Neural cell (in vitro differentiated cells): ENCODE data around the gene GAGE10.

Experiments
- EP300 ChIP-seq: fragments of 450-650 bp; conservative IDR thresholded peaks from 2 replicates; pipeline ENCODE4 v1.6.1; 2014; ENCODE audit warnings: antibody characterized with exemption, mild to moderate bottlenecking, moderate library complexity; ENCODE audit not compliant: poor library complexity, severe bottlenecking
- EZH2 ChIP-seq: fragments of 200-600, 300-800 bp; shearing (Covaris generic), sonication (generic); IDR thresholded peaks from 2 replicates; pipeline ENCODE4 v1.6.1; 2014; ENCODE audit warnings: antibody characterized with exemption, low read length, borderline replicate concordance, mild to moderate bottlenecking; ENCODE audit not compliant: insufficient read depth, poor library complexity, severe bottlenecking
- POLR2AphosphoS5 ChIP-seq: IDR thresholded peaks from 2 replicates; pipeline ENCODE4 v1.6.1; 2012
- RAD21 ChIP-seq: fragments of 450-650 bp; conservative IDR thresholded peaks from 2 replicates; pipeline ENCODE4 v1.6.1; 2014; ENCODE audit warnings: antibody characterized with exemption, mild to moderate bottlenecking, moderate library complexity
- TAF1 ChIP-seq: IDR thresholded peaks from 2 replicates; pipeline ENCODE4 v1.6.1; 2012; ENCODE audit warnings: low read depth
- TF ChIP-seq, protein P1 (sequence below): fragments of 450-650 bp; IDR thresholded peaks from 2 replicates; pipeline ENCODE4 v1.5.1; 2014; ENCODE audit warnings: antibody characterized with exemption, mild to moderate bottlenecking, moderate library complexity; ENCODE audit not compliant: poor library complexity, severe bottlenecking
- TF ChIP-seq, protein P2 (sequence below): IDR thresholded peaks from 2 replicates; pipeline ENCODE4 v1.6.1; 2012; ENCODE audit warnings: borderline replicate concordance

DNA sequence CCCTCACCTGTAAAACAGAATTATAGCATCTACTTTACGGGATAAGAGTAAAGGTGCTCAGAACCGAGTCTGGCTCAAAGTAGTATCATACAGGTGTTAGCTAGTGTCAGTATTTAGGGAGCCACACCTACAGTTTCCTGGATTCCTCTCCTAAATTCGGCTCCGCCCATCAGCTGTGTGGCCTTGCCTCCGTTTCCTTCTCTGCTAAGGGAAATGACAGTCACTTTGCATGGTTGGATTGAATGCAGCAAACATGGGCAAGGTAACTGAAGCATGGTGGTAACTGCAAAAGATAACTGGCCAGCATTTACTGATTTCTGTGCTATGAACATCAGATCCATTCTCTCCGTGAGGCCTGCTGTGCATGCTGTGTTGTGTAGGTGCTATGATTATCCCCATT is 31.0 kb upstream of the GAGE10 start:
- TF ChIP-seq, protein P1, sequence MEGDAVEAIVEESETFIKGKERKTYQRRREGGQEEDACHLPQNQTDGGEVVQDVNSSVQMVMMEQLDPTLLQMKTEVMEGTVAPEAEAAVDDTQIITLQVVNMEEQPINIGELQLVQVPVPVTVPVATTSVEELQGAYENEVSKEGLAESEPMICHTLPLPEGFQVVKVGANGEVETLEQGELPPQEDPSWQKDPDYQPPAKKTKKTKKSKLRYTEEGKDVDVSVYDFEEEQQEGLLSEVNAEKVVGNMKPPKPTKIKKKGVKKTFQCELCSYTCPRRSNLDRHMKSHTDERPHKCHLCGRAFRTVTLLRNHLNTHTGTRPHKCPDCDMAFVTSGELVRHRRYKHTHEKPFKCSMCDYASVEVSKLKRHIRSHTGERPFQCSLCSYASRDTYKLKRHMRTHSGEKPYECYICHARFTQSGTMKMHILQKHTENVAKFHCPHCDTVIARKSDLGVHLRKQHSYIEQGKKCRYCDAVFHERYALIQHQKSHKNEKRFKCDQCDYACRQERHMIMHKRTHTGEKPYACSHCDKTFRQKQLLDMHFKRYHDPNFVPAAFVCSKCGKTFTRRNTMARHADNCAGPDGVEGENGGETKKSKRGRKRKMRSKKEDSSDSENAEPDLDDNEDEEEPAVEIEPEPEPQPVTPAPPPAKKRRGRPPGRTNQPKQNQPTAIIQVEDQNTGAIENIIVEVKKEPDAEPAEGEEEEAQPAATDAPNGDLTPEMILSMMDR, result no peak
- TF ChIP-seq, protein P2, sequence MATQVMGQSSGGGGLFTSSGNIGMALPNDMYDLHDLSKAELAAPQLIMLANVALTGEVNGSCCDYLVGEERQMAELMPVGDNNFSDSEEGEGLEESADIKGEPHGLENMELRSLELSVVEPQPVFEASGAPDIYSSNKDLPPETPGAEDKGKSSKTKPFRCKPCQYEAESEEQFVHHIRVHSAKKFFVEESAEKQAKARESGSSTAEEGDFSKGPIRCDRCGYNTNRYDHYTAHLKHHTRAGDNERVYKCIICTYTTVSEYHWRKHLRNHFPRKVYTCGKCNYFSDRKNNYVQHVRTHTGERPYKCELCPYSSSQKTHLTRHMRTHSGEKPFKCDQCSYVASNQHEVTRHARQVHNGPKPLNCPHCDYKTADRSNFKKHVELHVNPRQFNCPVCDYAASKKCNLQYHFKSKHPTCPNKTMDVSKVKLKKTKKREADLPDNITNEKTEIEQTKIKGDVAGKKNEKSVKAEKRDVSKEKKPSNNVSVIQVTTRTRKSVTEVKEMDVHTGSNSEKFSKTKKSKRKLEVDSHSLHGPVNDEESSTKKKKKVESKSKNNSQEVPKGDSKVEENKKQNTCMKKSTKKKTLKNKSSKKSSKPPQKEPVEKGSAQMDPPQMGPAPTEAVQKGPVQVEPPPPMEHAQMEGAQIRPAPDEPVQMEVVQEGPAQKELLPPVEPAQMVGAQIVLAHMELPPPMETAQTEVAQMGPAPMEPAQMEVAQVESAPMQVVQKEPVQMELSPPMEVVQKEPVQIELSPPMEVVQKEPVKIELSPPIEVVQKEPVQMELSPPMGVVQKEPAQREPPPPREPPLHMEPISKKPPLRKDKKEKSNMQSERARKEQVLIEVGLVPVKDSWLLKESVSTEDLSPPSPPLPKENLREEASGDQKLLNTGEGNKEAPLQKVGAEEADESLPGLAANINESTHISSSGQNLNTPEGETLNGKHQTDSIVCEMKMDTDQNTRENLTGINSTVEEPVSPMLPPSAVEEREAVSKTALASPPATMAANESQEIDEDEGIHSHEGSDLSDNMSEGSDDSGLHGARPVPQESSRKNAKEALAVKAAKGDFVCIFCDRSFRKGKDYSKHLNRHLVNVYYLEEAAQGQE, result no peak
- TF ChIP-seq TAF1 (no peak), EP300 (no peak), POLR2AphosphoS5 (no peak), RAD21 (no peak), EZH2 (no peak)
